ENCODE measurements around the gene YIPF3.

DNA sequence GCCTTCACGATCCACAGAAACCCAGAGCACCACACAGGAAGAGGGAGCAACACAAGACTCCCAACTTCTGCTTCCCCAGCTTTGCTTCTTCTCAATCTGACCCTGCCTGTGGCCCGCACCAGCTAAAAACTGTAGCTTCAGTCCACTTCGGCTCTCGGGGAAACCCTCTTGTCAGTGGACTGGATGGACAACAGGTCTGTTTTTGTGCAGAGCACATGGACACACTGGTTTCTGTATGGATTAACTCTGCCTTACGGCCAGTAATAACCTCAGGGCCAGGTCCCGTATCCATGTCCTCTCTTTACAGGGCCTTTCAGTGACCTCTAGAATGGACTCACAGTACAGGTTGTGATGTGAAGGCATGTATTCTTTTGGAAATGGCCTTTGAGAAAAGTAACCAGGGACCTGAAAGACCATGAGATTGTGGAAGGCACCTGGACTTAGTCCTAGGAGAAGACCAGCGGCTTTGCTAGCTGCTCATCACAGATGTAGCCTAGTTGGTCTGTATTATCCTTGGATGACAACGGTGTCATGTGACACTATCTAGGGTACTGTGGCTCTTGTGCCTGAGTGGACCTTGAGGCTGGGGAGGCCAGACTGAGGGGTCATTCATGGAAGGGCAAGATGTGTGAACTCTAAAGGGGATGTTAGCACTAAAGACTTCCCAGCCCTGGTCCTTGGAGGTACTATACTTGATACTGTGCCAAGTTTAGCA, 6.0 kb upstream of the YIPF3 start:
- TF ChIP-seq ZNF274 (IDR thresholded peaks at IDR 0.05; ENCODE audit: low read depth, low read length): no peak
- TF ChIP-seq YY1 (IDR thresholded peaks at IDR 0.05; ENCODE audit: insufficient read depth, insufficient read length): no peak
- no peak for TF ChIP-seq SUZ12 (IDR thresholded peaks at IDR 0.05; ENCODE audit: extremely low read depth, insufficient read depth, insufficient read length)
